Activated CD4-positive, alpha-beta T cell treated with anti-CD3 and anti-CD28 coated beads, Interleukin-2, amount 50 U/mL, for 4 hours (primary cell): ENCODE results near the gene SRGAP2C.
"Not testable (repeated sequence)": the region's sequence is repeated elsewhere in the genome, so short reads cannot be mapped to it uniquely, and the experiment has no call there.

Source experiments
- DNase-seq, 2 experiments: peaks; one replicate each; pipeline ENCODE4 v3.0.0-alpha.2; 2020

Gene SRGAP2C

GRCh38 chr1:121184290-121185127, at the start of gene SRGAP2C, which contains the start of gene FAM72B:
Gene SRGAP2C, plus strand, starts transcription at chr1:121184975. Its CDS starts 2,472 bp downstream, at chr1:121187447.
Gene FAM72B, minus strand, starts transcription at chr1:121184340. Its CDS starts 851 bp downstream, at chr1:121183489.
- DNase-seq = peak; percentile 85 to 86

DNA sequence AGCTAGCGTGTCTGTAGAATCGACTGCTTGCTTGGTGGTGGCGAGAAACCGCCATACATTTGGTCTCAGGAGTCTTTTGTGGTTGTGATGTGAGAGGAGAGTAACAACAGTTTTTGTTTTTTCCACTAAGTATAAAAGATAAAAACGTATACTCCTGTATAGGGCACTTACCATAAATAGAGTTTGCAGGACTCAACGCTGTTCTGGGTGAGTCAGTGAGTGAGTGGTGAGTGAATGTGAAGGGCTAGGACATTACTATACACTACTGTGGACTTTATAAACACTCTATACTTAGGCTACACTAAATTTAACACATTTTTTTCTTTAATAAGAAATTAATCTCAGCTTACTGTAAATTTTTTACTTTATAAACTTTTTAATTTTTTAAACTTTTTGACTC, 44.4 kb upstream of the SRGAP2C start:
- DNase-seq = not testable (repeated sequence)

DNA sequence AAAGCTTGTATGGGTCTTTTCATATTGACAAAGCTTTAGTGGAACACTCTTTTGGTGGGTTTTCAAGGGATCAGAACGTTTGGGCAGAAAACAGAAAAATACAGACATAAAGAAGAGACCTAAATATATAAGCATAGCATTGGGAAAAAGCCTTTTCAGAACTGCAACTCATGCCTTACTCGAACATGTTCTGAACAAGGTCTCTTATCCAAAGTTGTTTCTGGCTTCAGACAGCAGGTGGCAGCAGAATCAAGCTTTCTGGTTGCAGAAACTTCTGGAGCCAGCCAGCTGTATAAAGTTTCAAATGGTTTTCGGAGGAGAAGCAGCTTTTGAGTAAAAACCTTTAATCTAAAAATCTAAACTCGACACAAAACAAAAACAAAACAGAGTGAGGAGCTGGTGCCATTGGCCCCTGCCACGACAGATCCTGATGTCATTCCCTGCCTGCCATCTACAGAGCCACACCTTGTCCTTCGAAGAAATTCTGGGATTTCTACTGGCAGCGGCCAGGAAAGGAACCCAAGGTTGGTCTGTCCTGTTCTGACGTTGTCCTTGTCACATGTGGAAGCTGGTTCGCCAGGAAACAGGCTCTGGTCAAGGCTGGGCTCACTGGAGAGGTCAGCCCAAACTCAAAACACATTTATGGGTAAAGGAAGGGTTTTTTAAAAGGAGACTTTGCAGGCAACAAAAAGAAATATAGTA, 36.1 kb upstream of the SRGAP2C start:
- not testable (repeated sequence) for DNase-seq

DNA sequence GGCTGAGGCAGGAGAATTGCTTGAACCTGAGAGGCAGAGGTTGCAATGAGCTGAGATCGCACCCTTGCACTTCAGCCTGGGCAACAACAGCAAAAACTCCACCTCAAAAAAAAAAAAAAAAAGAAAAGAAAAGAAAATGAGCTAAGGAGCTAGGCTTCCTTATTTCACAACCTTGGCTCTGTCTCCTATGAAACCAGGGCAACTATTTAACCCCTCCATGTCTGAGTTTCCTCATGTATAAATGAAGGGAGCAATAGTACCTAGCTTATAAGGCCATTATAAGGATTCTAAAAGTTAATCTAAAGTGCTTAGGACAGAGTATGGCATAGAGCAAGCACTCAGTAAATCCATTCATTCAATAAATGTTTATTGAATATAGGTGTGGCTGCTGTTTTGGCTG, 33.5 kb upstream of the SRGAP2C start:
- not testable (repeated sequence) for DNase-seq

- not testable (repeated sequence) for DNase-seq
These were observed 32.0 kb upstream of the SRGAP2C start for GRCh38 chr1:121152788-121153187.

GRCh38 chr1:121154811-121155210, 30.0 kb upstream of the SRGAP2C start:
- DNase-seq = not testable (repeated sequence)

- DNase-seq = not testable (repeated sequence)
These were observed 29.0 kb upstream of the SRGAP2C start for GRCh38 chr1:121155671-121156358.

DNA sequence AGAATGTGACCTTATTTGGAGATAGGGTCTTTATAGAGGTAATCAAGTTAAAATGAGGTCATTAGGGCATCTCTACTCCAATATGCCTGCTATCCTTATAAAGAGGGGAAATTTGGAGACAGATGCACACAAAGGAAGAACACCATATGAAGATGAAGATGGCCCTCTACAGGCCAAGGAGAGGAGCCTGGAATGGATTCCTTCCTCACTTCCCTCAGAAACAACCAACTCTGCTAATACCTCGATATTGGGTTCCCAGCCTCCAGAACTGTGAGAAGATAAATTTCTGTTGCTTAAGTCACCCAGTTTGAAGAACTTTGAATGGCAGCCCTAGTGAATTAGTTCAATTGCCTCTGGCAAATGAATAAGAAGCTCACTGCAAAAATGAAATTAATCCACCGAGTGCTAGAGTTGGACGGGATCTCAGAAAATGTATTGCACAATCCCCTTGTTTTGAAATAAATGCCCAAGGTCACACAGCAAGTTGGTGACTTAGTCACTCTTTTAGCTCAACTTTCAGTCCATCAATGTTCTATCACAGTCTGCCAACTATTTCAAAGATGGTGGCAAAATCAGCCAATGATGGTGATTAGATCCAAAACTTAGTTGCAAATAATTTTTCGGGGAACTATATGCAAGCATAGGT, 27.7 kb upstream of the SRGAP2C start:
- not testable (repeated sequence) for DNase-seq

DNA sequence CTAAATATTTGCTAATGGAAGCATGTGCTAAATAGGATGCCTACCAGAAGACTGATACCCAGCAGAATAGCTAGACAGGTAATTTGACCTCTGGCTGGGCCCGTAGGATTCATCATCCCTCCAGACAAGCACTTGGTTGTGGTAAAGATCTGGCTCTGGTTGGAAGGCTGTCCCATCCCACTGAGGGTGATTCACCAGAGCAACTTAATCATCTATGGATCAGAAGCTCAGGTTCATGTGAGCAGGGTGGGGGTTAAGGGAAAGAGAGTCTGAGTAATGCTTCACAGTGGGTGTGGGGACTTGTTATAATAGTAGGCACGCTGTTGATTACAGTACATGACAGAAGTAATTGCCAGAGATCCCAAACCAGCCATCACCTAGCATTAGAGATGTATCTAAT, 27.2 kb upstream of the SRGAP2C start:
- not testable (repeated sequence) for DNase-seq

DNA sequence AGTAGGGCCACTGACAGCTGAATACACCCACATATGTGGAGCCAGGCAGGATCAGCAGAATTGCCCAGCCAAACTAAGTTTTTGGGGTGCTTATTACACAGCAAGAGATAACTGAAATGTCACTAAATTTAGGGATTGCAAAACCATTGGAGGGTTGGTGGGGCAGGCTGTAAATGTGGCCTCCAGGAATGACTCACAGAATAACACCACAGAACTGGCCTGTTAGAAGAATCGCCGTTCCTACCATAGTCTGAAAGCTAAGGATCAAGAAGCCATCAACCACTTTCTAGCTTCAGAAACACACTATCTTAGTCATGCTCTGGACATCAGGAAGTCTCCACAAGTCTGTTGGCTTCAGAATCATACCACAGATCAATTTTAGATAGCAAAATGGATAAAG, 24.7 kb upstream of the SRGAP2C start:
- DNase-seq = not testable (repeated sequence)

- not testable (repeated sequence) for DNase-seq
These were observed 23.4 kb upstream of the SRGAP2C start for GRCh38 chr1:121161199-121161901.

- not testable (repeated sequence) for DNase-seq
These were observed 20.7 kb upstream of the SRGAP2C start for GRCh38 chr1:121163850-121164757.

GRCh38 chr1:121165296-121165695, 19.5 kb upstream of the SRGAP2C start:
- DNase-seq = not testable (repeated sequence)

- DNase-seq = not testable (repeated sequence)
These were observed 17.5 kb upstream of the SRGAP2C start for GRCh38 chr1:121167225-121167738.

DNA sequence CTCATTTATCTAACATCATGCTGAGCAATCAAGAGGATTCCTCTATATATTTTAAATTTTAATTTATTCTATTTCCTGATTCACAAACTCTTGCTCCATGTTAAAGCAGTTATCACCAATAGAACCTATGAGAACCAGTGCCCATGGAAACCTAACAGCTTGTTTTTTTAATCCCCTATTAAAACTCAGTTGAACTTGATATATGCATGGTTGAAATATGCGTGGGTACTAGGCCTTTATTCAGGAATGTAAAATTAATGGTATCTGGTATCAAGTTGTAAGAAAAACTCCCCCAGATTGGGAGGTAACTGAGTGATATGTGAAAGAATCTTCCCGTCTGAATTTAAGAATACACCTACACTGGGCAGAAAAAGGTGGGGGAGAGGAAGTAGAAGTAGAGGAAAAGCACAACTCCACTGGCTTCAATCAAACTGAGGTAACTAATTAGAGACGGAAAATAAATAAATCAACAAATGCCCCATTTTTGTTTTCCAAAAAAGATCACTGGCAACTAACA, 16.6 kb upstream of the SRGAP2C start:
- DNase-seq = not testable (repeated sequence)

DNA sequence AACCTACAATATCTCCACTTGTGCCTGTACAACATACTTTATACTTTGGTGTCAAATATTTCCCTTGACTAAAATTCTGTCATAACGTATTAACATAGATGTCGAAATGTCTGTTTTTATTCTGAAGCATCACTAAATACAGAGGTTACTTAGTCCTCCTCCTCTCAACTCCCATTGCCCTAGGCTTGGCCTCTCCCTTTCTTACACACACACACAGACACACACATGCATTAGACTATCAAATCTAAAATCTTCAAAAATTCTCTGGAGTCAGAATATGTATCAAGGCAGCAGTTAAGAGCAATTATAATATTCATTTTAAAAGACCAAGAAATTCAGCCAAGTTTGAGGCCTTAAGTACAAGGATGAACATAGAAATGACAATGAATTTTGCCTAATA, 8.1 kb upstream of the SRGAP2C start:
- not testable (repeated sequence) for DNase-seq

DNA sequence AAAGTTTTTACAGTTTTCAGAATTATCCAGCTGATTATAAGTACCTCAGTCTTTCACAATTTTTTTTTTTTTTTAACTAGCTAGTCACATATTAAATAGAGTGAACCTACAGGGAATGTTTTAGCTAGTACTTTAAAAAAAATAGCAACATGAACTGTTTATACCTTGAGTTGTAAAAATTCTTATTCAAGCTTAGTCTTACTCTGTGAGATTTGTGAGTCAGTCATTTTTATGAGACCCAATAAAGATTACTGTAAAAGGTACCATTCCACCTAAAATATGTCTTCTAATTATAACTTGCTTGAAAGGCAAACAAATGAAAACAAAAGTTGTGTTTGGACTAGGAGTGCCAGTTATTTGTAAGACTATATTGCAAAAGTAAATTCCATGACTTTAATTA, 6.6 kb upstream of the SRGAP2C start:
- not testable (repeated sequence) for DNase-seq

GRCh38 chr1:121183867-121184266, 908 bp upstream of the SRGAP2C start:
- not testable (repeated sequence) for DNase-seq

- not testable (repeated sequence) for DNase-seq
These were observed 449 bp downstream of the SRGAP2C start for GRCh38 chr1:121185140-121185708.

DNA sequence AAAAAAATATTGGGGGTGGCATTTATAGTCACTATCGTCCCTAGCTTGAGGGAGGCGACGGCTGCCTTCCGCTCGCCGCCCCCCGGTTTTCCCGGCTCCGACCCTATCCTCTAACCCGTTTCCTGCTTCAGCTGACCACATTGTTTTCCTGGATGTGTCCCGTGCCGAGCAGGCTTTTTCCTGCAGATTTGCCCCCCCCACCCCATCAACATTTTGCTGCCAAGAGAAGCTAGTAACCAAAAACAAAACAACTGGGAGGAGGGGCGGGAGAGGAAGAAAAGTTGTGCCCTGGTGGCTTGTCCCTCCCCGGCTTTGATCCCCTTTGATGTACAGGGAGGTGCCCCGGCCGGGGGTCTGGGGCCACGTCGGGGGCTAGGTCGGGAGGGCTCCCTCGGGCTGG, 1.4 kb downstream of the SRGAP2C start:
- not testable (repeated sequence) for DNase-seq
